HepG2 (cell line): ENCODE results near the gene MYOM1. TPM values are rescaled to one million over a fixed set of nuclear protein-coding genes. Genes with fewer than 3 reads are reported as not detected.

Experiments
- BCL6 ChIP-seq: IDR thresholded peaks from 2 replicates; pipeline ENCODE4 v1.6.1; 2016; ENCODE audit warnings: missing genetic modification reagents, missing compliant biosample characterization
- CENPT ChIP-seq: sonication (generic); formaldehyde crosslinking; IDR thresholded peaks from 2 replicates; pipeline ENCODE4 v1.8.0; 2022; ENCODE audit warnings: low read depth, mild to moderate bottlenecking, moderate library complexity, missing genetic modification reagents
- DPF2 ChIP-seq: sonication (generic); formaldehyde crosslinking; IDR thresholded peaks from 2 replicates; pipeline ENCODE4 v1.4.0; 2020; ENCODE audit warnings: mild to moderate bottlenecking, low read depth, missing genetic modification reagents, borderline replicate concordance
- HCFC1 ChIP-seq: fragments of 150-350 bp; IDR thresholded peaks from 2 replicates; pipeline ENCODE4 v1.6.1; 2014; ENCODE audit warnings: low read depth, low read length
- JUN ChIP-seq: sonication (generic); formaldehyde crosslinking; IDR thresholded peaks from 2 replicates; pipeline ENCODE4 v1.4.0; 2020; ENCODE audit warnings: mild to moderate bottlenecking, missing genetic modification reagents
- KLF12 ChIP-seq: sonication (generic); formaldehyde crosslinking; IDR thresholded peaks from 2 replicates; pipeline ENCODE4 v1.4.0; 2020; ENCODE audit warnings: missing genetic modification reagents, borderline replicate concordance
- LCORL ChIP-seq, 2 experiments: fragments of 450-650 bp in 1 of 2; sonication (generic) in 1 of 2; formaldehyde crosslinking in 1 of 2; IDR thresholded peaks; 2 replicates each; pipeline versions ENCODE4 v1.5.0 to v1.6.1; 2017 to 2020; ENCODE audit warnings: antibody characterized with exemption in 1 of 2, missing genetic modification reagents in 1 of 2
- MLXIP ChIP-seq: sonication (generic); formaldehyde crosslinking; IDR thresholded peaks from 2 replicates; pipeline ENCODE4 v1.9.0; 2021; ENCODE audit warnings: missing genetic modification reagents, borderline replicate concordance
- MTF1 ChIP-seq: sonication (generic); formaldehyde crosslinking; IDR thresholded peaks from 2 replicates; pipeline ENCODE4 v1.5.0; 2020; ENCODE audit warnings: missing genetic modification reagents
- NCOA2 ChIP-seq: sonication (generic); formaldehyde crosslinking; IDR thresholded peaks from 2 replicates; pipeline ENCODE4 v1.8.0; 2022; ENCODE audit warnings: inconsistent platforms
- NFIB ChIP-seq: sonication (generic); formaldehyde crosslinking; IDR thresholded peaks from 2 replicates; pipeline ENCODE4 v1.9.0; 2021; ENCODE audit warnings: missing genetic modification reagents, mild to moderate bottlenecking, borderline replicate concordance
- PCBP1 ChIP-seq: fragments of 200-400 bp; formaldehyde crosslinking; IDR thresholded peaks from 2 replicates; pipeline ENCODE4 v1.6.1; 2017; ENCODE audit warnings: mild to moderate bottlenecking, low read depth, low read length, borderline replicate concordance
- POLR2A ChIP-seq, 2 experiments: IDR thresholded peaks; 2 replicates each; pipeline ENCODE4 v1.6.1; 2011; ENCODE audit warnings: low read depth in 2 of 2, low read length in 2 of 2, mild to moderate bottlenecking in 1 of 2, moderate library complexity in 1 of 2; ENCODE audit not compliant: insufficient read depth in 1 of 2
- RFX1 ChIP-seq: fragments of 450-650 bp; IDR thresholded peaks from 2 replicates; pipeline ENCODE4 v1.6.1; 2017
- SMYD3 ChIP-seq: sonication (generic); formaldehyde crosslinking; IDR thresholded peaks from 2 replicates; pipeline ENCODE4 v1.8.1; 2023; ENCODE audit warnings: mild to moderate bottlenecking, missing genetic modification reagents
- TSC22D2 ChIP-seq: sonication (generic); formaldehyde crosslinking; IDR thresholded peaks from 2 replicates; pipeline ENCODE4 v1.5.1; 2020; ENCODE audit warnings: missing genetic modification reagents, mild to moderate bottlenecking, borderline replicate concordance
- ZFP1 ChIP-seq: IDR thresholded peaks from 2 replicates; pipeline ENCODE4 v1.6.1; 2016
- ZKSCAN5 ChIP-seq: sonication (generic); formaldehyde crosslinking; IDR thresholded peaks from 2 replicates; pipeline ENCODE4 v1.5.1; 2020; ENCODE audit warnings: mild to moderate bottlenecking, missing genetic modification reagents
- ZNF329 ChIP-seq: sonication (generic); formaldehyde crosslinking; IDR thresholded peaks from 2 replicates; pipeline ENCODE4 v1.9.0; 2021; ENCODE audit warnings: low read depth, mild to moderate bottlenecking, missing genetic modification reagents
- ZNF383 ChIP-seq: sonication (generic); formaldehyde crosslinking; IDR thresholded peaks from 2 replicates; pipeline ENCODE4 v1.4.0; 2020; ENCODE audit warnings: missing genetic modification reagents, mild to moderate bottlenecking, borderline replicate concordance
- ZNF496 ChIP-seq: sonication (generic); formaldehyde crosslinking; IDR thresholded peaks from 2 replicates; pipeline ENCODE4 v1.8.1; 2023; ENCODE audit warnings: mild to moderate bottlenecking, moderate library complexity, missing genetic modification reagents; ENCODE audit not compliant: insufficient replicate concordance
- ZNF652 ChIP-seq: IDR thresholded peaks from 2 replicates; pipeline ENCODE4 v1.6.1; 2016; ENCODE audit warnings: low read depth, borderline replicate concordance
- ZNF720 ChIP-seq: sonication (generic); formaldehyde crosslinking; IDR thresholded peaks from 2 replicates; pipeline ENCODE4 v1.4.0; 2020; ENCODE audit warnings: missing genetic modification reagents
- ZNF788 ChIP-seq: sonication (generic); formaldehyde crosslinking; IDR thresholded peaks from 2 replicates; pipeline ENCODE4 v1.5.0; 2020; ENCODE audit warnings: mild to moderate bottlenecking, missing genetic modification reagents, borderline replicate concordance
- ZUFSP ChIP-seq: sonication (generic); formaldehyde crosslinking; IDR thresholded peaks from 2 replicates; pipeline ENCODE4 v1.9.0; 2021; ENCODE audit warnings: missing genetic modification reagents, mild to moderate bottlenecking, borderline replicate concordance
- polyA plus RNA-seq, 8 experiments: library from polyadenylated mRNA; depleted of rRNA in 3 of 8; stranded (reverse) in 7 of 8; unstranded in 1 of 8; fragments of >200 nt; fragmentation: Illumina TruSeq in 4 of 8; extraction: Trizol in 4 of 8; gene quantifications; 2 replicates each; pipeline versions ENCODE4 v1.2.1 to v1.2.3, GENCODE V29; 2011 to 2016; ENCODE audit warnings: low read depth in 4 of 8, missing spikeins in 1 of 8, mixed read lengths in 1 of 8; ENCODE audit not compliant: insufficient read depth in 1 of 8
- total RNA-seq, 5 experiments: library from RNA; depleted of rRNA; stranded (reverse); fragments of >200 nt; fragmentation: Illumina TruSeq; extraction: Trizol; gene quantifications; 2 replicates each; pipeline ENCODE4 v1.2.3, GENCODE V29; 2016; ENCODE audit warnings: low read depth in 1 of 5
- TF ChIP-seq, protein P1 (sequence below): sonication (generic); formaldehyde crosslinking; IDR thresholded peaks from 2 replicates; pipeline ENCODE4 v1.8.0; 2022; ENCODE audit warnings: missing genetic modification reagents, mild to moderate bottlenecking, inconsistent platforms, borderline replicate concordance

MYOM1 gene
- total and polyA plus RNA-seq, 2 of the 13 experiments (the other 11 are each of a cell fraction or from before 2014, with no cell fraction given), result 0.46 to 0.98 TPM

GRCh38 chr18:3256693-3257626, 37.2 kb upstream of the MYOM1 start (continued):
- no peak for TF ChIP-seq TSC22D2
- no peak for TF ChIP-seq POLR2A (IDR thresholded peaks at IDR 0.05; ENCODE audit: insufficient read depth in 1 of 2, low read depth in 2 of 2, low read length in 2 of 2)
- no peak for TF ChIP-seq DPF2
- no peak for TF ChIP-seq ZNF720
- TF ChIP-seq HCFC1, result no peak
- no peak for TF ChIP-seq SMYD3 (CRISPR knock-in tag)
- no peak for TF ChIP-seq ZNF788 (CRISPR knock-in tag)
- no peak for TF ChIP-seq ZUFSP
- TF ChIP-seq BCL6, result 0 out of 2 replicates have a peak, but pooled peaks have one; percentile 49
- no peak for TF ChIP-seq KLF12 (CRISPR knock-in tag)
- TF ChIP-seq ZNF652 (CRISPR knock-in tag), result no peak
- no peak for TF ChIP-seq ZKSCAN5 (CRISPR knock-in tag)
- no peak for TF ChIP-seq ZNF496 (CRISPR knock-in tag)
- TF ChIP-seq NFIB (CRISPR knock-in tag), result no peak
- TF ChIP-seq RFX1, result no peak
- TF ChIP-seq LCORL (IDR thresholded peaks at IDR 0.05), result no peak
- TF ChIP-seq LCORL (CRISPR knock-in tag; IDR thresholded peaks at IDR 0.05), result peak; percentile 80
- TF ChIP-seq ZNF329 (CRISPR knock-in tag), result no peak
- no peak for TF ChIP-seq ZFP1 (CRISPR knock-in tag)
- TF ChIP-seq JUN (CRISPR knock-in tag), result peak; percentile 98
- TF ChIP-seq MLXIP (CRISPR knock-in tag), result no peak
- TF ChIP-seq MTF1 (CRISPR knock-in tag), result no peak
- TF ChIP-seq PCBP1, result no peak
- TF ChIP-seq, protein P1, sequence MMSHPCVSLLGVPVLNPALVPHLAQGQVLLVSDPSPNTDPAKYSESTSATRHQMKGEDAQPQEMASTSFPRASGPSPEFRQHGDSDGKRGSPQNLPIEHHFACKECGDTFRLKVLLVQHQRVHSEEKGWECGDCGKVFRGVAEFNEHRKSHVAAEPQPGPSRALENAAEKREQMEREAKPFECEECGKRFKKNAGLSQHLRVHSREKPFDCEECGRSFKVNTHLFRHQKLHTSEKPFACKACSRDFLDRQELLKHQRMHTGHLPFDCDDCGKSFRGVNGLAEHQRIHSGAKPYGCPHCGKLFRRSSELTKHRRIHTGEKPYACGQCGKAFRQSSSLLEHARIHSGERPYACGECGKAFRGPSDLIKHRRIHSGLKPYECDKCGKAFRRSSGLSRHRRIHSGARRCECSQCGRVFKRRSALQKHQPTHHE (CRISPR knock-in tag), result no peak
- TF ChIP-seq ZNF383 (CRISPR knock-in tag), result no peak
- 0 out of 2 replicates have a peak, but pooled peaks have one; percentile 20 for TF ChIP-seq NCOA2 (CRISPR knock-in tag)
- TF ChIP-seq CENPT (CRISPR knock-in tag), result no peak
